Thoracic aorta (tissue), 2 donors: ENCODE results near the gene CREB5. TPM values are rescaled to one million over a fixed set of nuclear protein-coding genes. Genes with fewer than 3 reads are reported as not detected.

Experiments
- ATAC-seq: fragments of 150-250 bp; one replicate; pipeline ENCODE4 v1.8.0; 2017; ENCODE audit warnings: low read depth; ENCODE audit not compliant: insufficient number of reproducible peaks, low FRiP score
- DNase-seq: peaks from one replicate; pipeline ENCODE4 v3.0.0-alpha.2; 2020; ENCODE audit warnings: low spot score
- H3K27ac ChIP-seq, 2 donors: fragments of 200-600 bp; sonication (generic); 1 replicate in 1 of 2; 2 replicates in 1 of 2; pipeline ENCODE4 v1.5.1; 2016; ENCODE audit warnings: mild to moderate bottlenecking in 2 of 2, moderate library complexity in 2 of 2
- H3K27me3 ChIP-seq: fragments of 200-600 bp; sonication (generic); replicated peaks from 2 replicates; pipeline ENCODE4 v1.6.0; 2016; ENCODE audit warnings: mild to moderate bottlenecking; ENCODE audit not compliant: insufficient read depth
- H3K36me3 ChIP-seq: fragments of 200-600 bp; sonication (generic); one replicate; pipeline ENCODE4 v1.5.1; 2016
- H3K4me1 ChIP-seq, 2 donors: fragments of 200-600 bp; sonication (generic); 1 replicate in 1 of 2; 2 replicates in 1 of 2; pipeline versions ENCODE4 v1.5.1 to v1.6.0; 2016; ENCODE audit warnings: low read depth in 2 of 2, mild to moderate bottlenecking in 1 of 2; ENCODE audit not compliant: control insufficient read depth in 1 of 2
- H3K4me3 ChIP-seq: fragments of 200-600 bp; sonication (generic); 2 replicates; pipeline ENCODE4 v1.5.1; 2016; ENCODE audit warnings: mild to moderate bottlenecking
- H3K9me3 ChIP-seq: fragments of 200-600 bp; sonication (generic); 2 replicates; pipeline ENCODE4 v1.5.1; 2016
- total RNA-seq, 2 donors: library from RNA; depleted of rRNA; stranded (reverse); fragments of >200 nt; gene quantifications; one replicate each; pipeline versions ENCODE4 v1.1.0 to v1.2.3, GENCODE V29; 2016
- TF ChIP-seq, protein P1 (sequence below): fragments of 200-600 bp; sonication (generic); IDR thresholded peaks from one replicate; pipeline ENCODE4 v1.5.1; 2019; ENCODE audit warnings: antibody characterized with exemption

CREB5 gene
- total RNA-seq, 2 donors from 2014 or later = 44.4 to 49.1 TPM

DNA sequence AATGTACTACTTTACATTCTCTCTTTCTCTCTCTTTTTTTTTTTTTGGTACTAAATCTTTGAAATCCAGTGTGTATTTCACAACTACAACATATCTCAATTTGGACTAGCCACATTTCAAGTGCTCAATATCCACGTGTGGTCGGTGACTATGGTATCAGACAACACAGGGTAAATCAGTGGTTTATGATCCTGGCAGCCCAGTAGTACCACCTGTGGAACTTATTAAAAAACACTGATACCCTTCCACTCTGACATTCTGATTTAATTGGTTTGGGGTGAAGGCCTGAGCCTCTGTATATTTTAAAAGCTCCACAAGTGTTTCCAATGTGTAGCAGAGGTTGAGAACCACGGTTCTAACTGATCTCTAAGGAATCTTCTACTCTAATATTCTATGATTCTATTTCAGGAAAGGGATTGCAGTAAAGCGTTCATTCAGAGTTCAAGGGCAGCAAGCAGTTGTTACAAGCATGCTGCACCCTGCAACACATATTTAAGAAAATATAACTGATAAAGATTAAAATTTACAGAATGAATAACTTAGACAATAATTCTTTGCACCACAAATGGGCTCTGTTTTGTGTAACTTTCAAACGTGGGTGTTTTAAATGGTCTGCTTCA lies 5.1 kb downstream of the CREB5 start:
- TF ChIP-seq, protein P1, sequence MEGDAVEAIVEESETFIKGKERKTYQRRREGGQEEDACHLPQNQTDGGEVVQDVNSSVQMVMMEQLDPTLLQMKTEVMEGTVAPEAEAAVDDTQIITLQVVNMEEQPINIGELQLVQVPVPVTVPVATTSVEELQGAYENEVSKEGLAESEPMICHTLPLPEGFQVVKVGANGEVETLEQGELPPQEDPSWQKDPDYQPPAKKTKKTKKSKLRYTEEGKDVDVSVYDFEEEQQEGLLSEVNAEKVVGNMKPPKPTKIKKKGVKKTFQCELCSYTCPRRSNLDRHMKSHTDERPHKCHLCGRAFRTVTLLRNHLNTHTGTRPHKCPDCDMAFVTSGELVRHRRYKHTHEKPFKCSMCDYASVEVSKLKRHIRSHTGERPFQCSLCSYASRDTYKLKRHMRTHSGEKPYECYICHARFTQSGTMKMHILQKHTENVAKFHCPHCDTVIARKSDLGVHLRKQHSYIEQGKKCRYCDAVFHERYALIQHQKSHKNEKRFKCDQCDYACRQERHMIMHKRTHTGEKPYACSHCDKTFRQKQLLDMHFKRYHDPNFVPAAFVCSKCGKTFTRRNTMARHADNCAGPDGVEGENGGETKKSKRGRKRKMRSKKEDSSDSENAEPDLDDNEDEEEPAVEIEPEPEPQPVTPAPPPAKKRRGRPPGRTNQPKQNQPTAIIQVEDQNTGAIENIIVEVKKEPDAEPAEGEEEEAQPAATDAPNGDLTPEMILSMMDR = no peak
- no peak for DNase-seq
- ATAC-seq = no peak
- H3K27me3 ChIP-seq = no peaks in the 10 kb centered on the region
- H3K4me3 ChIP-seq = no peak overlapping the region
- H3K9me3 ChIP-seq = no peaks in the 10 kb centered on the region
- H3K36me3 ChIP-seq = no peaks in the 10 kb centered on the region
- H3K4me1 ChIP-seq = peaks cover 0 to 34% of the 10 kb centered on the region in 2 donors
- H3K27ac ChIP-seq = no peak overlapping the region

DNA sequence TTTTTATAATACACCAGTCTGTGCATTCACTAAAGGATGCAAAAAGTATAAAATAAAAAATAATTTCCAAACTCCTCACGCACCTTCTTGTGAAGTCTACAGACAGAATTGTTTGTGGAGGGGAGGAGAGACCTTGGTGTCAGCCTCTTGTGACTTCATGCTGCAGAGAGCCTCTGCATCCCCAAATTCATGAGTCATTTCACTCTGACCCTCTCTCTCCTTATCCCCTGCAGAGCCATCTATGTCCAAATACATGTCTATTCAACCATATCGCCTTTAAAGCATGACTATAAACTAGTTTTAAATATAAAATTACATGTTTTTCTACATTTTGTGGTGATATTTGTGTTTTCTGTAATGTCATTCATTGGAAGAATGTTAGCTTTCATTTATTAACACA lies 6.0 kb downstream of the CREB5 start:
- Histone ChIP-seq H3K4me3 (no peak overlapping the region), H3K4me1 (peaks cover 0 to 34% of the 10 kb centered on the region in 2 donors), H3K36me3 (no peaks in the 10 kb centered on the region), H3K27me3 (no peaks in the 10 kb centered on the region), H3K9me3 (no peaks in the 10 kb centered on the region), H3K27ac (no peak overlapping the region)
- ATAC-seq (no peak), DNase-seq (no peak)
- TF ChIP-seq, protein P1 = no peak

DNA sequence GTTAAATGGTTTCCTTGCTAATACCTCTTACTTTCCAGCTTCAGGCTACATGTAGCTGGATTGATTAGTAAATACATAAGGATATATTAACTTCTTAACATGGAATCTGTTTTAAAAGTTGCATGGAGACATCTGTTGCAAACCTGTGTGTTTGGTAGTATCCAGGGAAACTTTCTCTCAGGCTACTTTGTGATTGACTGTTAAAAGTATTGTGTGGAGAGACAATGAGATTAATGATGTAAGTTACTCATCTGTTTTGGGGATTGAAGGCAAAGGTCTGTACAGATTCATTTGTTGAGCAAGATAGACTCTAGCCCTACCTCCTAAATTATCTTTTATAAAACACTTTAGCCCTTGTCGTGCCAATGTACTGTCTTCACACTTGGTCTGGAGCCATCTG lies 6.6 kb downstream of the CREB5 start:
- Histone ChIP-seq H3K36me3 (no peaks in the 10 kb centered on the region), H3K9me3 (no peaks in the 10 kb centered on the region), H3K27me3 (no peaks in the 10 kb centered on the region), H3K4me1 (peaks cover 0 to 34% of the 10 kb centered on the region in 2 donors), H3K27ac (no peak overlapping the region), H3K4me3 (no peak overlapping the region)
- no peak for ATAC-seq
- TF ChIP-seq, protein P1 = no peak
- no peak for DNase-seq

DNA sequence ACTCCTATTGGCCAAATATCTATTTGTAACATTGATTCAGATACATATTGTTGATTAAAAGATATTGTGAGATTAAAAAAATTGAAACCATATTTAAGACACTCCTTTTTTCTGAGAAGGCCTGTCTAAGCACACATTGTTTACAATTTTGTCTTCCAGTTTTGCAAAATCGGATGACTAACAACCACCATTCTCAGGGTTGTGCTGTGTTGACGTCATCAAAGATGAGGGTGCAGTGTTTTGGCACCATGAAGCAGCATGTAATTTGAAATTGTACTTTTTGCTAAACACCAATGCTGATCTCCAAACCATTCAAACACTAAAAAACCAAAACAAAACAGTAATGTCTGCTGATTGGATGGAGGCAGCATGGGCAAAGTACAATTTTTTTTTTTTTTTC lies 7.4 kb downstream of the CREB5 start:
- DNase-seq (no peak), ATAC-seq (no peak)
- Histone ChIP-seq H3K9me3 (no peaks in the 10 kb centered on the region), H3K4me3 (no peak overlapping the region), H3K27me3 (no peaks in the 10 kb centered on the region), H3K36me3 (no peaks in the 10 kb centered on the region), H3K27ac (no peak overlapping the region), H3K4me1 (peaks cover 0 to 34% of the 10 kb centered on the region in 2 donors)
- TF ChIP-seq, protein P1 = no peak

DNA sequence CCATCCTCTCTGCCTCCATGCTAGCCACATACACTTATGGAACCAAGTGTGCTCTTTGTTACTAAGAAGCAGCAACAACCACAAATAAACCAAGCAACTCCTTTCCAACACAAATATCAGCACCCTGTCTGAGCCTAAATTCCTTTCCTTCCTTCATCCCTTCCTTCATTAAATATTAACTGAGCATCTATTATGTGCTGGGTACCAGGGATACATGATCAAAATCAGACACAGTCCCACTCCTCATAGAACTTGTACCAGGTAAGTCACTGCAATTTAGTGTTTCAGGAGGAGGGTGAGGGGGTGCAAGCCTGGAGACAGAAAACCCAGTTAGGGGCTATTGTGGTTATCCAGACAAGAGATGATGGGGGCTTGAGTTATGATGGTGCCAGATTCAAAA lies 10.8 kb downstream of the CREB5 start:
- Histone ChIP-seq H3K36me3 (no peaks in the 10 kb centered on the region), H3K9me3 (no peaks in the 10 kb centered on the region), H3K27me3 (no peaks in the 10 kb centered on the region), H3K4me1 (peaks cover 0 to 20% of the 10 kb centered on the region in 2 donors), H3K4me3 (no peak overlapping the region), H3K27ac (no peak overlapping the region)
- DNase-seq (no peak), ATAC-seq (no peak)
- TF ChIP-seq, protein P1 = no peak
